Osteoblast (primary cell): ENCODE results near the gene SUSD4. TPM values are rescaled to one million over a fixed set of nuclear protein-coding genes. Genes with fewer than 3 reads are reported as not detected.
A peak's percentile ranks its signal among the peaks of the same experiment; 100 is the strongest.
"Not testable (repeated sequence)": the region's sequence is repeated elsewhere in the genome, so short reads cannot be mapped to it uniquely, and the experiment has no call there.

Experiments
- DNase-seq: peaks from one replicate; pipeline ENCODE4 v3.0.0; 2011; ENCODE audit warnings: low spot score, mixed read lengths; ENCODE audit not compliant: insufficient read length; ENCODE audit errors: missing footprints
- H2AFZ ChIP-seq: 2 replicates; pipeline ENCODE4 v1.6.0; 2011; ENCODE audit warnings: mild to moderate bottlenecking, low read length
- H3K27ac ChIP-seq: 2 replicates; pipeline ENCODE4 v1.5.1; 2011; ENCODE audit warnings: mild to moderate bottlenecking, low read depth, low read length, moderate library complexity
- H3K27me3 ChIP-seq: 2 replicates; pipeline ENCODE4 v1.6.0; 2012; ENCODE audit warnings: mild to moderate bottlenecking, control low read depth, inconsistent platforms, low read length, moderate library complexity; ENCODE audit not compliant: insufficient read depth
- H3K36me3 ChIP-seq: 2 replicates; pipeline ENCODE4 v1.5.1; 2011; ENCODE audit warnings: mild to moderate bottlenecking, low read length, control low read depth, moderate library complexity; ENCODE audit not compliant: insufficient read depth
- H3K4me1 ChIP-seq: 2 replicates; pipeline ENCODE4 v1.5.1; 2011; ENCODE audit warnings: mild to moderate bottlenecking, low read length, control low read depth, moderate library complexity; ENCODE audit not compliant: insufficient read depth
- H3K4me2 ChIP-seq: 2 replicates; pipeline ENCODE4 v1.6.0; 2011; ENCODE audit warnings: mild to moderate bottlenecking, low read length; ENCODE audit not compliant: insufficient read depth
- H3K4me3 ChIP-seq: fragments of 200-600 bp; sonication (generic); 3 replicates; pipeline ENCODE4 v1.5.1; 2012; ENCODE audit warnings: mild to moderate bottlenecking, low read length, inconsistent platforms; ENCODE audit not compliant: insufficient read depth
- H3K79me2 ChIP-seq: 2 replicates; pipeline ENCODE4 v1.6.0; 2012; ENCODE audit warnings: mild to moderate bottlenecking, low read length, control low read depth, inconsistent platforms; ENCODE audit not compliant: insufficient read depth
- H3K9me3 ChIP-seq: 2 replicates; pipeline ENCODE4 v1.5.1; 2011; ENCODE audit warnings: low read depth, low read length, control low read depth
- H4K20me1 ChIP-seq: 2 replicates; pipeline ENCODE4 v1.6.0; 2012; ENCODE audit warnings: mild to moderate bottlenecking, low read length, control low read depth; ENCODE audit not compliant: insufficient read depth
- CTCF ChIP-seq: IDR thresholded peaks from 2 replicates; pipeline ENCODE4 v1.5.1; 2011; ENCODE audit warnings: mild to moderate bottlenecking, low read depth, low read length, moderate library complexity; ENCODE audit errors: extremely low read depth
- total RNA-seq: library from RNA; depleted of rRNA; stranded (reverse); fragments of >200 nt; gene quantifications from 2 replicates; pipeline ENCODE4 v1.2.3, GENCODE V29; 2012

Gene SUSD4
- total RNA-seq, 1 donor: not detected

GRCh38 chr1:223257856-223258550 lies 106.0 kb downstream of the SUSD4 start:
- no peaks in the 10 kb centered on the region for H4K20me1 ChIP-seq
- no peaks in the 10 kb centered on the region for H3K36me3 ChIP-seq
- TF ChIP-seq CTCF: no peak
- no peaks in the 10 kb centered on the region for H3K79me2 ChIP-seq
- DNase-seq: no peak
- H3K4me2 ChIP-seq: no peak overlapping the region
- H3K4me3 ChIP-seq: no peak overlapping the region
- H3K9me3 ChIP-seq: no peaks in the 10 kb centered on the region
- no peak overlapping the region for H3K27ac ChIP-seq
- H2AFZ ChIP-seq: no peak overlapping the region
- H3K4me1 ChIP-seq: no peaks in the 10 kb centered on the region
- peaks cover 32% of the 10 kb centered on the region for H3K27me3 ChIP-seq

- no peaks in the 10 kb centered on the region for H3K9me3 ChIP-seq
- H2AFZ ChIP-seq: no peak overlapping the region
- no peaks in the 10 kb centered on the region for H4K20me1 ChIP-seq
- no peak overlapping the region for H3K27ac ChIP-seq
- no peak overlapping the region for H3K4me3 ChIP-seq
- DNase-seq: peak; percentile 15
- no peaks in the 10 kb centered on the region for H3K36me3 ChIP-seq
- H3K4me2 ChIP-seq: no peak overlapping the region
- no peaks in the 10 kb centered on the region for H3K4me1 ChIP-seq
- H3K27me3 ChIP-seq: peaks cover 21% of the 10 kb centered on the region
- no peak for TF ChIP-seq CTCF
- H3K79me2 ChIP-seq: no peaks in the 10 kb centered on the region
These were observed 107.9 kb downstream of the SUSD4 start for GRCh38 chr1:223256034-223256433.

- peaks cover 23% of the 10 kb centered on the region for H3K27me3 ChIP-seq
- no peaks in the 10 kb centered on the region for H4K20me1 ChIP-seq
- H3K4me2 ChIP-seq: no peak overlapping the region
- no peak overlapping the region for H2AFZ ChIP-seq
- H3K4me1 ChIP-seq: no peaks in the 10 kb centered on the region
- no peak overlapping the region for H3K4me3 ChIP-seq
- H3K9me3 ChIP-seq: no peaks in the 10 kb centered on the region
- no peak for DNase-seq
- no peaks in the 10 kb centered on the region for H3K36me3 ChIP-seq
- no peak overlapping the region for H3K27ac ChIP-seq
- H3K79me2 ChIP-seq: no peaks in the 10 kb centered on the region
- TF ChIP-seq CTCF: no peak
These were observed 110.1 kb downstream of the SUSD4 start for GRCh38 chr1:223253916-223254315.

GRCh38 chr1:223251387-223251786 lies 112.6 kb downstream of the SUSD4 start:
- H4K20me1 ChIP-seq, H2AFZ ChIP-seq, H3K4me2 ChIP-seq, DNase-seq, H3K36me3 ChIP-seq, H3K27ac ChIP-seq, H3K79me2 ChIP-seq, H3K9me3 ChIP-seq, H3K4me1 ChIP-seq, H3K4me3 ChIP-seq: not testable (repeated sequence)
- H3K27me3 ChIP-seq: peaks cover 30% of the 10 kb centered on the region
